HG03575 (cell line): ENCODE measurements around the gene SNCG.
"Not testable (repeated sequence)": the region's sequence is repeated elsewhere in the genome, so short reads cannot be mapped to it uniquely, and the experiment has no call there.

Source experiments
- ATAC-seq: cut with Tn5 transposase; IDR thresholded peaks from one replicate; pipeline ENCODE4 v1.9.1; 2021; ENCODE audit not compliant: unreplicated experiment, insufficient number of reproducible peaks, low FRiP score; ENCODE audit errors: extremely low read depth

SNCG gene

DNA sequence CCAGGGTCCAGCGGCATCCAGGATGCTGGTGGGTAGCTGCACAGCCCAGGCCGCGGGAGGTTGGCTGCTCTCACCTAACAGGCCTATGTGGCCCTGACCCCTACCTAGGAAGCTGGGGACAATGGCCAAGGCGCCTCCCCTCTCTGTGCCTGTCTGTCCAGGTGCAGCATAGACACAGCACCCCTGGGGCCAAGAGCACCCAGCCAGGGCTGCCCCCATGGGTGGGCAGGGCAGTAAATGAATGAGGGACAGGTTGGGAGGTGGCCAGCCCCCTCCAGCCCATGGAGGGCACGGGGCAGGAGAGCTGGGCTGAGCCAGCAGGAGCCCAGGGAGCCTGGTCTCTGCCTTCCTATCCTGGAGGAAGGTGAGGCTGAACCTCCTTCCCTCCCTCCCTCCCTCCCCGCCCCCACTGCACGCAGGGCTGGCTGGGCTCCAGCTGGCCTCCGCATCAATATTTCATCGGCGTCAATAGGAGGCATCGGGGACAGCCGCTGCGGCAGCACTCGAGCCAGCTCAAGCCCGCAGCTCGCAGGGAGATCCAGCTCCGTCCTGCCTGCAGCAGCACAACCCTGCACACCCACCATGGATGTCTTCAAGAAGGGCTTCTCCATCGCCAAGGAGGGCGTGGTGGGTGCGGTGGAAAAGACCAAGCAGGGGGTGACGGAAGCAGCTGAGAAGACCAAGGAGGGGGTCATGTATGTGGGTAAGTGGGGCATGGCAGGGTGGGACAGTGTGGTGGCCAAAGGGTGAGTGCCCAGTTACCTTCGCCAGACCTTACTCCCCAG lies at the start of gene SNCG:
SNCG (plus strand) TSS at position 484 of the 785 bp plus-strand sequence; CDS start at position 583, 99 bp downstream.
- no peak for ATAC-seq

DNA sequence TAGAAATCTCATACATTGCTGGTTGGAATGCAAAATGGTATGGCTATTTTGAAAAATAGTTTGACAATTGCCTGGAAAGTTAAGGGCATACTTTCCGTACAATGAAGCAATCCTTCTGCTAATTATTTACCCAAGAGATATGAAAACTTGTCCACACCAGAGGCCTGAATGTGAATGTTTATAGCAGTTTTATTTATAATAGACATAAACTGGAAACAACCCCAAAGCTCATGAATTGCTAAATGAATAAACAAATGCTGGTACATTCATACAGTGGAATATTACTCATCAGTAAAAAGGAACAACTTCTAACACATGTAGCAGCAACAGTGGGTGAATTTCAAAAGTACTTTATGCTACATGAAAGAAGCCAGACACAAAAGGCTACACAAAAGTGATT lies 43.7 kb upstream of the SNCG start:
- ATAC-seq, result no peak

DNA sequence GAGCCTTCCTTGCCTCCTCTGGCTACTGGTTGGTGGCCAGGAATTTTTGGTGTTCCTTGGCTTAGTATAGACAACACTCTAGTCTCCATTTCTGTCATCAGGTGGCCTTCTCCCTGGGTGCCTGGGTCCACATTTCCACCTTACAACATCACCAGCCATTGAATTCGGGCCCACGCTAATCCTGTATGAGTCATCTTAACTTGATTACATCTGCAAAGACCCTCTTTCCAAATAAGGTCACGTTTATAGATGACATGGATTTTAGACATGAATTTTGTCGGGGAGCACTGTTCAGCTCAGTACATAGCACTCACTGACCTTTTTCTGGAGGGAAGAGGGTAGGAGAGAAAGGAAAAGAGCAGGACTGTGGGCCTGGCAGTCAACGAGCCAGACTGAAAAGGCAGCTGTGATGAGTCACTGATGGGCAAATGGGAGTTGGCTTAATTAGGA lies 40.4 kb upstream of the SNCG start:
- no peak for ATAC-seq

GRCh38 chr10:86922553-86922961 lies 35.8 kb upstream of the SNCG start:
- no peak for ATAC-seq

- ATAC-seq, result no peak
Observed at GRCh38 chr10:86929468-86930380, 28.7 kb upstream of the SNCG start.

DNA sequence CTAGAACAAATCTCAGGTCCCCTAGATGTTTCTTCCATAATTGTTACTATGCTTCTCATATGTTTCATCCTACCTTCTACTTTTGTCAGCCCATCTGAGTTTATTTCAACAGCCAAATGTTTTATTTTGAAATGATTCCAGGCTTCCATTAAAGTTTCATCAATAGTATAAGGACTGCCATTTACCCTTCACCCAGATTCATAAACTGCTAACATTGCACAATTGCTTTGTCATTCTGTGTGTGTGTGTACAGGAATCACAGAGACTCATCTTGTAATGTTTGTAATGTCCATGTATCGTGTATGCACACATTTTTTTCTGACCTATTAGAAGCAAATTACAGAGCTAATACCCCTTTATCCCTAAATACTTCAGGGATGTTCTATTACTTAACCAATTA lies 26.5 kb upstream of the SNCG start:
- ATAC-seq, result no peak

GRCh38 chr10:86932674-86933073 lies 25.7 kb upstream of the SNCG start:
- ATAC-seq, result no peak

DNA sequence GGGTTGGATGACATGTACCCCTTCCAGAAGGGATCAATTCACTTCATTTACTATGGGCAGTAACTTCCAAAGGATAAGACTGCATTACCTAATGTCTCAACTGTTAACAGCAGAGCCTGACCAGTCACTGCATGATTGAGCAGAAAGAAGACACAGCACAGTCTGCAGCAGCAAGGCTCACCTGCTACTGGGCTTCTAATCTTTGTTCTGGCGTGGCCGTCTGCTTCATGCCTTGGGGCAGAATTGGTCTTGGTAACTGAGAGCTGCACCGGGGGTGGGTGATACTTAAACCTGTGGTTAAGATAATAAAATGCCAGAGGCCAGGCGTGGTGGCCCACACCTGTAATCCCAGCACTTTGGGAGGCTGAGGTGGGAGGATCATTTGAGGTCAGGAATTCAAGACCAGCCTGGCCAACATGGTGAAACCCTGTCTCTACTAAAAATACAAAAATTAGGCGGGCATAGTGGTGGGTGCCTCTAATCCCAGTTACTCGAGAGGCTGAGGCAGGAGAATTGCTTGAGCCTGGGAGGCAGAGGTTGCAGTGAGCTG lies 24.2 kb upstream of the SNCG start:
- ATAC-seq, result not testable (repeated sequence)

GRCh38 chr10:86936661-86937501 lies 21.5 kb upstream of the SNCG start:
- ATAC-seq, result no peak

GRCh38 chr10:86937502-86938154 lies 20.8 kb upstream of the SNCG start:
- ATAC-seq, result no peak

GRCh38 chr10:86938260-86938659 lies 20.1 kb upstream of the SNCG start:
- ATAC-seq, result no peak

DNA sequence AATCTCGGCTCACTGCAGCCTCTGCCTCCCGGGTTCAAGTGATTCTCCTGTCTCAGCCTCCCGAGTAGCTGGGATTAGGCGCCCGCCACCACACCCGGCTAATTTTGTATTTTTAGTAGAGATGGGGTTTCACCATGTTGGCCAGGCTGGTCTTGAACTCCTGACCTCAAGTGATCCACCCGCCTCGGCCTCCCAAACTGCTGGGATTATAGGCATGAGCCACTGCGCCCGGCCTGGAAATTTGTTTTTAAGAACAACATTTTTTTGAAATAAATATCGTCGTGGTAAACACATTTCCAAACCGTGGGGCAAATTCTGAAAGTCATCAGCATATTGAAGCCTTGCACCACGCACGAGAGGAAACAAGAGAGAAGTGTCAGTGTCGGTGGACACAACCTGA lies 18.3 kb upstream of the SNCG start:
- not testable (repeated sequence) for ATAC-seq

GRCh38 chr10:86940677-86941076 lies 17.7 kb upstream of the SNCG start:
- ATAC-seq, result no peak

DNA sequence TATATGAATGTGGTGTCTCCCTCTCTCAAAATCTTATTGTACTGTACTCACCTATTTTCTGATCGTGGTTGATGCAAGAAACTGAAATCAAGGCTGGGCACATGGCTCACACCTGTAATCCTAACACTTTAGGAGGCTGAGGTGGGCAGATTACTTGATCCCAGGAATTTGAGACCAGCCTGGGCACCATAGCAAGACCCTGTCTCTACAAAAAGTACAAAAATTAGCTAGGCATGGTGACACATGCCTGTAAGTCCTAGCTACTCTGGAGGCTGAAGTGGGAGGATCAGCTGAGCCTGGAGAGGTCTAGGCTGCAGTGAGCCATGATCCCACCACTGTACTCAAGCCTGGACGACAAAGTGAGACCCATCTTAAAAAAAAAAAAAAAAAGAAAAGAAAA lies 17.0 kb upstream of the SNCG start:
- ATAC-seq, result no peak

DNA sequence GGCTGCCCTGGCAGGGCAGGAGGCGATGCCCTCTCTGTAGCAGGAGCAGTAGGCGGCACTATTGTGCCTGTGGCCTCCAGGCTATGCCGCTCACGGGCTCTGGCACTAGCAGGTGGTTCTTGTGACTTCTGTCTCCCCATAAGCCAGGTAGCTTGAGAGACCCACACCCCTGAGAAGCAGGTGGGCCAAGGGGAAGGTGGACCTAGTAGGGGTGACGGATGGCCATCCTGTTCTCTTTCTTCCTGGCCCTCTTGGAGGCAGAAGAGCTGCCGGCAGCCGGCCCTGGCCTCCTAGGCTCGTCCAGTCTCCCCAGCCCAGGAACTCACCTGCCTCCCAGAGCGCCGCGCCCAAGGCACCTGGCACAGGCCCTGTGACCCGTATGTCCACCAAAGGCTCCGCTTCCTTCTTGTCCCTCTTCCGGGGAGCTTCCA lies 16.4 kb upstream of the SNCG start:
- ATAC-seq, result no peak

DNA sequence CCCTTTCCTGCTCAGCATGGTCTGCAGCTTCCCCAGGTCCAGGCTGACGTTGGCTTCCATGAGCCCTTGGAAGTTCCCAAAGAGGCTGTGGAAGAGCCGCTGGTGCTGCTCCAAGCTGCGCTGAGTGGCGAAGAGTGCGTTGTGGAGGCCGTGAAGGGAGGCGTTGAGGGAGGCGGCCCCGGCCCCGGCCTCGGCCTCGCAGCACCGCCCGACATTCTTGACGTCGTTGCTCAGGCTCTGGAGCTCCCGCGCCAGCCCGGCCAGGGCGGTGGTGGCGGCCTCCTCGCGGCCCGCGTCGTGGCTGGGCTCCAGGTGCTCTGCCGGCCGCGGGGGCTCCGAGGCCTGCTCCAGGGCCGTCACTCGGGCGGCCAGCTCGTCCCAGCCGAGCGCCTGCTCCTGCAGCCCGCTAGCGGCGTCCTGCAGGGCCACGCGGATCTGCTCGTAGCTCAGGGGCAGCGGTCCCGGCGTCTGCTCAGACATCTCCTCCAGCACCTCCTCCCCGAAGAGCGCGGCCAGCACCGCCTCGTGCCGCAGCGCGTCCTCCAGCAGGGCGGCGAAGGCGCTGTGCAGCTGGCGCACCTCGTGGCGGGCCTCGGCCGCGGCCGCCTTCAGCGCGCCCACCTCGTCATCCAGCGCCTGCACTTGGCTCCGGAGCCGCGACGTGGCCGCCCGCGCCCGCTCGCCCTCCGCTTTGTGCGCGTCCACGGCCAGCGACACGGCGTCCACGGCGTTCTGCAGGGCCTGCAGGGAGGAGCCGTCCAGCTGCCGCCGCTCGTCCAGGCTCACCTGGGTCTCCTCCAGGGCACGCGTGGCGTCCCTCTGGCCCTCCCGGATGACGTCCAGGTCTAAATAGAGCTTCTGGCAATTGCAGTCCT lies 15.7 kb upstream of the SNCG start:
- ATAC-seq, result no peak

GRCh38 chr10:86943316-86944030 lies 14.9 kb upstream of the SNCG start:
- no peak for ATAC-seq
